HEK293T (cell line): ENCODE results near the gene LRG1.

ENCODE experiments used
- CTCF ChIA-PET: fragments of 350-600 bp; formaldehyde crosslinking; extraction: SDS; loops from one replicate; lab custom pipeline; 2021; ENCODE audit warnings: antibody characterized with exemption, inconsistent platforms; lab: Yijun Ruan, JAX
- POLR2A ChIA-PET: fragments of 350-600 bp; formaldehyde crosslinking; extraction: SDS; loops from one replicate; lab custom pipeline; 2020; ENCODE audit warnings: antibody characterized with exemption, inconsistent platforms; lab: Yijun Ruan, JAX
- DNase-seq: peaks from one replicate; pipeline ENCODE4 v3.0.0; 2012; ENCODE audit warnings: mixed read lengths; ENCODE audit errors: extremely low spot score
- ARNT ChIP-seq: fragments of 450-650 bp; IDR thresholded peaks from 2 replicates; pipeline ENCODE4 v1.6.1; 2017; ENCODE audit warnings: mild to moderate bottlenecking
- BHLHE40 ChIP-seq: fragments of 450-650 bp; IDR thresholded peaks from 2 replicates; pipeline ENCODE4 v1.6.1; 2016; ENCODE audit warnings: mild to moderate bottlenecking, moderate library complexity, borderline replicate concordance
- CTBP1 ChIP-seq: fragments of 450-650 bp; IDR thresholded peaks from 2 replicates; pipeline ENCODE4 v1.6.1; 2016; ENCODE audit warnings: borderline replicate concordance
- ELF4 ChIP-seq: fragments of 450-650 bp; IDR thresholded peaks from 2 replicates; pipeline ENCODE4 v1.6.1; 2017; ENCODE audit warnings: antibody characterized with exemption
- FOXA1 ChIP-seq: fragments of 450-650 bp; IDR thresholded peaks from 2 replicates; pipeline ENCODE4 v1.6.1; 2016; ENCODE audit warnings: mild to moderate bottlenecking
- FOXK2 ChIP-seq: fragments of 450-650 bp; IDR thresholded peaks from 2 replicates; pipeline ENCODE4 v1.6.1; 2016; ENCODE audit warnings: mild to moderate bottlenecking
- FOXM1 ChIP-seq: fragments of 450-650 bp; IDR thresholded peaks from 2 replicates; pipeline ENCODE4 v1.6.1; 2017; ENCODE audit warnings: mild to moderate bottlenecking, borderline replicate concordance
- HDGF ChIP-seq: fragments of 450-650 bp; IDR thresholded peaks from 2 replicates; pipeline ENCODE4 v1.6.1; 2017; ENCODE audit warnings: antibody characterized with exemption, borderline replicate concordance
- L3MBTL2 ChIP-seq: fragments of 450-650 bp; conservative IDR thresholded peaks from 2 replicates; pipeline ENCODE4 v1.6.1; 2016; ENCODE audit warnings: mild to moderate bottlenecking
- LEF1 ChIP-seq: fragments of 450-650 bp; IDR thresholded peaks from 2 replicates; pipeline ENCODE4 v1.6.1; 2017; ENCODE audit warnings: mild to moderate bottlenecking, borderline replicate concordance
- NFRKB ChIP-seq: fragments of 450-650 bp; IDR thresholded peaks from 2 replicates; pipeline ENCODE4 v1.6.1; 2016; ENCODE audit warnings: mild to moderate bottlenecking, moderate library complexity
- SP1 ChIP-seq: fragments of 450-650 bp; IDR thresholded peaks from 2 replicates; pipeline ENCODE4 v1.6.1; 2017
- SUZ12 ChIP-seq: fragments of 450-650 bp; IDR thresholded peaks from 2 replicates; pipeline ENCODE4 v1.6.1; 2016; ENCODE audit warnings: mild to moderate bottlenecking
- TARDBP ChIP-seq: fragments of 450-650 bp; IDR thresholded peaks from 2 replicates; pipeline ENCODE4 v1.6.1; 2016
- ZNF384 ChIP-seq: fragments of 450-650 bp; IDR thresholded peaks from 2 replicates; pipeline ENCODE4 v1.6.1; 2016
- TF ChIP-seq, protein P1 (sequence below): fragments of 450-650 bp; IDR thresholded peaks from 2 replicates; pipeline ENCODE4 v1.6.1; 2016

Gene LRG1, protein sequence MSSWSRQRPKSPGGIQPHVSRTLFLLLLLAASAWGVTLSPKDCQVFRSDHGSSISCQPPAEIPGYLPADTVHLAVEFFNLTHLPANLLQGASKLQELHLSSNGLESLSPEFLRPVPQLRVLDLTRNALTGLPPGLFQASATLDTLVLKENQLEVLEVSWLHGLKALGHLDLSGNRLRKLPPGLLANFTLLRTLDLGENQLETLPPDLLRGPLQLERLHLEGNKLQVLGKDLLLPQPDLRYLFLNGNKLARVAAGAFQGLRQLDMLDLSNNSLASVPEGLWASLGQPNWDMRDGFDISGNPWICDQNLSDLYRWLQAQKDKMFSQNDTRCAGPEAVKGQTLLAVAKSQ

DNA sequence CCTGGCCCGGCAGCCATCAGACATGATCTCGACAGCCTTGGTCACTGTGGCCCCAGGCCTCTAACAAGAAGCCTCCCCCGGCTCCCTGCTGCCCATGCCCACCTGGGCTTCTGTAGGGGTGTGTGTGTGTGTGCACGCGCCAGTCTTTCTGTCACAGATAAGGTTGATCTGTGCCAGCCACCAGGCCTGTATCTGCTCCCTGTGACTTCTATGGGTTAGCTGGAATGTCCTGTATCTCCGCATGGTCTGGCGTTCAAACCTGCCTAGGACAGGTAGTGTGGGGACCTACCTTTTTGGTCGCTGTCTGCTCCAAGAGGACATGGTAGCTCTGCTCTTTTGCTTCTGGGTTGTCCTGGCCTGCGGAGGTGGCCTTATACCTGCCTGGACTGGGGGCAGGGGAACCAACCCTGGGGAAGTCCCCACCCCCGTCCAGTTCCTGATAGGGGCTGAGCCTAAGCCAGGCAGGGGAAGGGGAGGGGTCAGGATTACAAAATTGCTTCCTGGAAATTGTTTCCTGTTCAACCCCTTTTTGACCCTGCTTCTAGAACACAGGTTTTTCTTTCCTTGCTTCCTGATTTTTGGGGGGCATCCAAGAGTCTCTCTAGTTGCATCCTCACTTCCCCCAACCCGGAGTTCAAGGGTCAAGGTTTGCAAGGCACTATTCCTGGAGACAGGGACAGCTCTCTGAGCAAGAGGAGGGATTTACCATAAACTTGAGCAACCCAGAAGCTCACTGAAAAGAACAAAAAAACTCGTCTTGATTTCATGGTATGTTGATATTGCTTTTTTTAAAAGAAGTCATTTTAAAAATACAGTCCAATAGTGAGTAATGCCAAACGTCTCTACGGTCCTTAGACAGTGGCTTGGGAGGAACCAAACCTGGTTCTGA is at the start of gene LRG1:
Gene LRG1 (minus strand): TSS at position 344 of the 889 bp plus-strand sequence. CDS start 23 bp downstream, at position 321.
- DNase-seq = no peak
- ChIA-PET CTCF (interaction anchor here (0.8 kb wide), 2 partner anchors 11 to 15 kb away, joined by 5 read pairs; no protein-coding TSS in a partner anchor), POLR2A (interaction anchor here (1.1 kb wide), 2 partner anchors 65 to 68 kb away, joined by 3 read pairs; no protein-coding TSS in a partner anchor)
- no peak for TF ChIP-seq FOXA1
- no peak for TF ChIP-seq ELF4
- TF ChIP-seq LEF1 = no peak
- TF ChIP-seq NFRKB = no peak
- TF ChIP-seq TARDBP = no peak
- TF ChIP-seq SP1 = no peak
- no peak for TF ChIP-seq ARNT
- no peak for TF ChIP-seq ZNF384
- no peak for TF ChIP-seq BHLHE40
- TF ChIP-seq, protein P1, sequence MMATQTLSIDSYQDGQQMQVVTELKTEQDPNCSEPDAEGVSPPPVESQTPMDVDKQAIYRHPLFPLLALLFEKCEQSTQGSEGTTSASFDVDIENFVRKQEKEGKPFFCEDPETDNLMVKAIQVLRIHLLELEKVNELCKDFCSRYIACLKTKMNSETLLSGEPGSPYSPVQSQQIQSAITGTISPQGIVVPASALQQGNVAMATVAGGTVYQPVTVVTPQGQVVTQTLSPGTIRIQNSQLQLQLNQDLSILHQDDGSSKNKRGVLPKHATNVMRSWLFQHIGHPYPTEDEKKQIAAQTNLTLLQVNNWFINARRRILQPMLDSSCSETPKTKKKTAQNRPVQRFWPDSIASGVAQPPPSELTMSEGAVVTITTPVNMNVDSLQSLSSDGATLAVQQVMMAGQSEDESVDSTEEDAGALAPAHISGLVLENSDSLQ = no peak
- TF ChIP-seq HDGF = no peak
- no peak for TF ChIP-seq L3MBTL2
- no peak for TF ChIP-seq CTBP1

DNA sequence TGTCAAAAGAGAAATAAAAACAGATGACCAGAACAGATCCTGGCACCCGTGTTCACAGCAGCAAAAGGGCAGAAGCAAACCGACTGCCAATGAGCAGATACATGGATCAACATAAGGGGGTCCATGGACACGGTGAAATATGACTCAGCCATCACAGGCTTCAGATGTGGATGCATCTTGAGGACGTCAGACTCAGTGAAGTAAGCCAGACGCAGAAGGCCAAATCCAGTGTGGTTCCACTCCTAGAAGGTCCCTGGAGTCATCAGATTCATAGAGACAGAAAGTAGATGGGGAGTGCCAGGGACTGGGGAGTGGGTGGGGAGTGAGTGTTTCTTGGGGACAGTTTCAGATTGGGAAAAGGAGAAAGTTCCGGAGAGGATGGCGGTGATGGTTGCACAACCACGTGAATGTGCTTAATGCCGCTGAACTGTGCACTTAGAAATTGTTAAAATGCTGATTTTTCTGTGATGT is 48.5 kb upstream of the LRG1 start:
- TF ChIP-seq ARNT = no peak
- TF ChIP-seq SUZ12 = no peak
- TF ChIP-seq SP1 = no peak
- no peak for TF ChIP-seq ELF4
- no peak for TF ChIP-seq FOXM1
- TF ChIP-seq FOXK2 = no peak
- TF ChIP-seq LEF1 = no peak
- TF ChIP-seq ZNF384 = no peak
- no peak for TF ChIP-seq BHLHE40
- POLR2A ChIA-PET = no interaction called here
- no peak for DNase-seq
- CTCF ChIA-PET = no interaction called here

DNA sequence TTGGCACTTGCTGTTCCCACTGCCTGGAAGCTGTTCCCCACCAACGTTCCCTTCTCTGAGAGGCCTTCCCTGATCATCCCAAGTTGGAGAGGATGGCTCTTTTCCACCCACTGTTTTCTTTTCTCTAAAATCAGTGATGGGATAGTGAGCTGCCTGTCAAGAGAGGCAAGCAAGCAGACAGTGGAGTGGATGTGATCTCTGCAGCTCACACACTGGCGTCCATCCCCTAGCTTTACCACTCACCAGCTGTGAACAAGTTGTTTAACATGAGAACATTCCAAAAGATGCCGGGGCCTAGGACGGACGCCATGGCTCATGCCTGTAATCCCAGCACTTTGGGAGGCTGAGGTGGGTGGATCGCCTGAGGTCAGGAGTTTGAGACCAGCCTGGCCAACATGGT is 47.7 kb upstream of the LRG1 start:
- no peak for DNase-seq
- TF ChIP-seq, protein P1 = no peak
- TF ChIP-seq ARNT (no peak), SP1 (no peak), NFRKB (no peak), LEF1 (no peak), HDGF (no peak), ZNF384 (no peak), TARDBP (no peak), BHLHE40 (no peak), FOXA1 (no peak), CTBP1 (no peak), FOXM1 (no peak), ELF4 (no peak), L3MBTL2 (no peak)
- POLR2A ChIA-PET = no interaction called here
- CTCF ChIA-PET = no interaction called here

DNA sequence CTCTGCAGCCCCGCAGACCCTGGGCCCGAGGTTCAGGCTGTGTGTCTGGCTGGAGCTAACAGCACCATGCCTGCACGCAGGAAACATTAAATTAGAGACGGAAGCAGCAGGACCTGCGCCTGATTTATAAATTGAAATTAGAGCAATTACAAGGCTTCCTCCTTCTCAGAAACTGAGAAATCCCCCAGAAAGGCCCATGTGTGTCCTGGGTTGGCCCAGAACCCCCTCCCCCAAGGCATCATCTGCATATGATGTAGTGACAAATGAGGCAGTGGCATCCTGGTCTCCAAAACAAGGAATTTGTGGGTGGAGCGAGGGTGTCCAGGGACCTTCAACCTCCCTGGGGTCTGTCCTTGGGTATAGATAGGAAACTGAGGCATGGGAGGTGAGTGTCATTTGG is 46.9 kb upstream of the LRG1 start:
- no peak for TF ChIP-seq HDGF
- TF ChIP-seq L3MBTL2 = no peak
- no peak for TF ChIP-seq ARNT
- TF ChIP-seq SP1 = no peak
- TF ChIP-seq BHLHE40 = no peak
- TF ChIP-seq FOXA1 = no peak
- no peak for TF ChIP-seq SUZ12
- no peak for DNase-seq
- CTCF ChIA-PET = interaction anchor here (0.6 kb wide), 1 partner anchor 46 kb away, joined by 4 read pairs; no protein-coding TSS in a partner anchor
- POLR2A ChIA-PET = no interaction called here

DNA sequence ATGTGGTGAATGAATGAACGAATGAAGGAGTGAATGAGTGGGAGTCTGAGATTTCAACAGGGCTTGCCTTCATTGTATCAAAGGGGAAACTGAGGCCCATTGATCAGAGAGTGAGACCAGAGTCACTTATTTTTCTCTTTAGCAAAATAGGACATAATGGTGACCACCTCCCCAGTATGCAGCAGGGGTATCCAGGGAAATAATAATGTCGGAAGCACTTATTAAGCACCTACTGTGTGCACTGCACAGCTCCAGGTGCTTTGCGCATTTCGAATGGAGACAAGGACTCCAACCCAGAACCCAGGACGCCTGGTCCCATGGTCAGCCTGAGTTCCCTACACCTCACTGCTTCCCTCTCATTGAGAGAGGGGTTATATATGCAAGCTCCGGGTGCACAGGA is 46.4 kb upstream of the LRG1 start:
- ChIA-PET POLR2A (no interaction called here), CTCF (interaction anchor here (0.6 kb wide), 1 partner anchor 47 kb away, joined by 4 read pairs; no protein-coding TSS in a partner anchor)
- TF ChIP-seq NFRKB = no peak
- TF ChIP-seq BHLHE40 = no peak
- no peak for TF ChIP-seq ARNT
- TF ChIP-seq FOXK2 = no peak
- no peak for TF ChIP-seq L3MBTL2
- no peak for TF ChIP-seq FOXM1
- no peak for TF ChIP-seq FOXA1
- no peak for TF ChIP-seq ELF4
- no peak for TF ChIP-seq SP1
- TF ChIP-seq TARDBP = no peak
- TF ChIP-seq HDGF = no peak
- TF ChIP-seq LEF1 = no peak
- TF ChIP-seq, protein P1 = no peak
- no peak for TF ChIP-seq CTBP1
- TF ChIP-seq ZNF384 = no peak
- TF ChIP-seq SUZ12 = no peak
- no peak for DNase-seq
